HG03039 (cell line): Measurements from ENCODE around the gene P3H4.
"Not testable (repeated sequence)": the region's sequence is repeated elsewhere in the genome, so short reads cannot be mapped to it uniquely, and the experiment has no call there.

Experiments
- ATAC-seq: cut with Tn5 transposase; IDR thresholded peaks from one replicate; pipeline ENCODE4 v1.9.1; 2021; ENCODE audit warnings: mild to moderate bottlenecking, moderate library complexity; ENCODE audit not compliant: unreplicated experiment

Gene P3H4

GRCh38 chr17:41811549-41812380 is at the start of gene P3H4:
Gene P3H4 (minus strand): TSS chr17:41811949. CDS start chr17:41811915, 34 bp downstream.
- no peak for ATAC-seq

- ATAC-seq: no peak
Measured at GRCh38 chr17:41860254-41860931, 48.6 kb upstream of the P3H4 start.

- not testable (repeated sequence) for ATAC-seq
Measured at GRCh38 chr17:41851382-41851781, 39.6 kb upstream of the P3H4 start.

- no peak for ATAC-seq
Measured at GRCh38 chr17:41849251-41849990, 37.7 kb upstream of the P3H4 start.

GRCh38 chr17:41848788-41849187 is 37.0 kb upstream of the P3H4 start:
- no peak for ATAC-seq

GRCh38 chr17:41844971-41845370 is 33.2 kb upstream of the P3H4 start:
- ATAC-seq: no peak

- ATAC-seq: not testable (repeated sequence)
Measured at GRCh38 chr17:41840781-41841180, 29.0 kb upstream of the P3H4 start.

GRCh38 chr17:41839448-41839847 is 27.7 kb upstream of the P3H4 start:
- ATAC-seq: not testable (repeated sequence)

- ATAC-seq: no peak
Measured at GRCh38 chr17:41837761-41838538, 26.2 kb upstream of the P3H4 start, which contains the start of gene KLHL10. Gene KLHL10 (plus strand): TSS chr17:41837825. CDS start chr17:41837933, 108 bp downstream.

- ATAC-seq: no peak
Measured at GRCh38 chr17:41836550-41837196, 24.9 kb upstream of the P3H4 start.

GRCh38 chr17:41835800-41836549 is 24.2 kb upstream of the P3H4 start, which contains the start of gene NT5C3B:
Gene NT5C3B (minus strand): TSS chr17:41836232. CDS start chr17:41836193, 39 bp downstream.
- no peak for ATAC-seq

- ATAC-seq: no peak
Measured at GRCh38 chr17:41835214-41835799, 23.6 kb upstream of the P3H4 start.

GRCh38 chr17:41829961-41830360 is 18.2 kb upstream of the P3H4 start:
- ATAC-seq: not testable (repeated sequence)

GRCh38 chr17:41825175-41825845 is 13.6 kb upstream of the P3H4 start:
- ATAC-seq: no peak

- no peak for ATAC-seq
Measured at GRCh38 chr17:41824086-41824485, 12.3 kb upstream of the P3H4 start.

GRCh38 chr17:41823580-41823979 is 11.8 kb upstream of the P3H4 start:
- ATAC-seq: no peak

- no peak for ATAC-seq
Measured at GRCh38 chr17:41823141-41823524, 11.4 kb upstream of the P3H4 start.
